ENCODE measurements around the gene DYNC2LI1. TPM values are rescaled to one million over a fixed set of nuclear protein-coding genes. Genes with fewer than 3 reads are reported as not detected.

The DYNC2LI1 gene
- total and polyA plus RNA-seq, 2 donors, result 17.3 to 26.4 TPM

DNA sequence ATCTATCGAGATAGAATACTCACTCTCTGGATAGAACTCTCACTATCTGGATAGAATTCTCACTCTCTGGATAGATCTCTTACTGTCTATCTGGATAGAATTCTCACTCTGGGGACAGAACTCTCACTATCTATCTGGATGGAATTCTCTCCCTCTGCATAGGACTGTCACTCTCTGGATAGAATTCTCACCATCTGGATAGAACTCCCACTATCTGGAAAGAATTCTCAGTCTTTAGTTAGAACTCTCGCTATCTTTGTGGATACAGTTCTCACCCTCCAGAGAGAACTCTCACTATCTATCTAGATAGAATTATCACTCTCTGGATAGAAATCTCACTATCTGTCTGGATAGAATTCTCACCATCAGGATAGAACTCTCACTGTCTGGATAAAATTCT lies 81.5 kb downstream of the DYNC2LI1 start:
- Histone ChIP-seq H3K36me3 (ENCODE audit: control insufficient read depth in 2 of 2, insufficient read depth in 2 of 2, low read length in 1 of 2) (no peaks in the 10 kb centered on the region), H3K4me3 (ENCODE audit: low read length in 2 of 2) (no peak overlapping the region), H3K27me3 (ENCODE audit: control insufficient read depth in 2 of 2, insufficient read depth in 1 of 2, low read length in 1 of 2) (no peaks in the 10 kb centered on the region), H3K9me3 (ENCODE audit: control insufficient read depth in 2 of 2, insufficient read depth in 1 of 2, low read length in 1 of 2) (peaks cover 0 to 1% of the 10 kb centered on the region in 2 donors), H3K27ac (ENCODE audit: low read depth in 1 of 2, low read length in 1 of 2) (no peak overlapping the region), H3K4me1 (ENCODE audit: control insufficient read depth in 2 of 2, insufficient read depth in 2 of 2, low read length in 2 of 2) (no peaks in the 10 kb centered on the region)
- 96% methylated on average over 2 of the region's 2 CpGs for WGBS
- no peak for DNase-seq (ENCODE audit: low read depth in 6 of 9, low spot score in 9 of 9)

Other genes with a start within 250 kb of the DYNC2LI1 start
- gene THADA, start 178.0 kb upstream of the DYNC2LI1 start, total RNA-seq, result 11.8 TPM
- 20.6 TPM for gene THADA, start 178.0 kb upstream of the DYNC2LI1 start, polyA plus RNA-seq
- gene PLEKHH2, start 136.8 kb upstream of the DYNC2LI1 start, total RNA-seq, result 0.66 TPM
- gene PLEKHH2, start 136.8 kb upstream of the DYNC2LI1 start, polyA plus RNA-seq, result 1.1 TPM
- 0.24 TPM for gene C1GALT1C1L, start 97.6 kb upstream of the DYNC2LI1 start, total RNA-seq
- gene C1GALT1C1L, start 97.6 kb upstream of the DYNC2LI1 start, polyA plus RNA-seq, result 0.48 TPM
- not detected for gene ABCG5, start 64.8 kb downstream of the DYNC2LI1 start, total RNA-seq
- gene ABCG5, start 64.8 kb downstream of the DYNC2LI1 start, polyA plus RNA-seq, result 0.09 TPM
- under 0.01 TPM for gene ABCG8, start 64.9 kb downstream of the DYNC2LI1 start, total RNA-seq
- gene ABCG8, start 64.9 kb downstream of the DYNC2LI1 start, polyA plus RNA-seq, result 0.05 TPM
- gene LRPPRC, start 221.9 kb downstream of the DYNC2LI1 start, total RNA-seq, result 52.7 TPM
- gene LRPPRC, start 221.9 kb downstream of the DYNC2LI1 start, polyA plus RNA-seq, result 34.8 TPM

All from thymus (tissue), 11 donors.